HepG2 (cell line): Measurements from ENCODE around the gene LIMCH1. TPM values are rescaled to one million over a fixed set of nuclear protein-coding genes. Genes with fewer than 3 reads are reported as not detected.

Experiments used
- ATAC-seq: fragments of 200-7000 bp; cut with Tn5 transposase; 3 replicates; pipeline ENCODE4 v1.9.1; 2020; ENCODE audit warnings: mild to moderate bottlenecking, moderate library complexity
- BruUV-seq: library from RNA; stranded (reverse); fragments of 400-500 nt; replicated peaks from 2 replicates; lab custom pipeline; 2021; lab: Mats Ljungman, UMichigan
- CTCF ChIA-PET: fragments of 300-600 bp; formaldehyde crosslinking; extraction: SDS; loops from one replicate; lab custom pipeline; 2021; ENCODE audit warnings: low total read pairs, inconsistent platforms, low intra/inter-chr PET ratio; lab: Yijun Ruan, JAX
- POLR2A ChIA-PET: fragments of 350-600 bp; sonication (Branson Sonifier 250); formaldehyde crosslinking; loops from one replicate; lab custom pipeline; 2020; ENCODE audit warnings: antibody characterized with exemption, inconsistent platforms; lab: Yijun Ruan, JAX
- DNase-seq: peaks from one replicate; pipeline ENCODE4 v3.0.0-alpha.2; 2015; ENCODE audit warnings: low spot score
- FAIRE-seq: peaks from 3 replicates; lab custom pipeline; 2011; peaks lifted over from hg19 to GRCh38; lab: Jason Lieb, UNC
- H2AFZ ChIP-seq: one replicate; pipeline ENCODE4 v1.6.1; 2011; ENCODE audit warnings: low read length, inconsistent platforms
- H3K27ac ChIP-seq: fragments of 300-600 bp; 3 replicates; pipeline ENCODE4 v1.8.0; 2011; ENCODE audit warnings: mixed run types, mild to moderate bottlenecking, mixed read lengths, low read length, inconsistent platforms; ENCODE audit not compliant: insufficient read depth; ENCODE audit errors: extremely low read length
- H3K27me3 ChIP-seq, 2 experiments: fragments of 200-600 bp in 1 of 2; 2 replicates in 1 of 2; 3 replicates in 1 of 2; pipeline versions ENCODE4 v1.6.0 to v1.8.0; 2011; ENCODE audit warnings: low read length in 2 of 2, mild to moderate bottlenecking in 2 of 2, moderate library complexity in 2 of 2, inconsistent platforms in 1 of 2; ENCODE audit not compliant: insufficient read depth in 2 of 2, control insufficient read depth in 1 of 2
- H3K36me3 ChIP-seq, 2 experiments: fragments of 200-600 bp in 1 of 2; replicated peaks in 1 of 2; 2 replicates in 1 of 2; 3 replicates in 1 of 2; pipeline versions ENCODE4 v1.5.1 to v1.8.0; 2011; ENCODE audit warnings: low read length in 2 of 2, inconsistent platforms in 1 of 2; ENCODE audit not compliant: insufficient read depth in 2 of 2, control insufficient read depth in 1 of 2
- H3K4me1 ChIP-seq: 2 replicates; pipeline ENCODE4 v1.5.1; 2012; ENCODE audit warnings: low read length, inconsistent platforms; ENCODE audit not compliant: insufficient read depth
- H3K4me2 ChIP-seq: 2 replicates; pipeline ENCODE4 v1.6.0; 2011; ENCODE audit warnings: low read depth, low read length, inconsistent platforms
- H3K4me3 ChIP-seq, 3 experiments: fragments of 200-600 bp in 1 of 3; sonication (generic), shearing (Covaris generic) in 1 of 3; replicated peaks in 1 of 3; 2 replicates each; pipeline ENCODE4 v1.5.1; 2011 to 2016; ENCODE audit warnings: low read length in 3 of 3, inconsistent platforms in 2 of 3, low read depth in 2 of 3, mild to moderate bottlenecking in 2 of 3, control low read depth in 1 of 3, mixed read lengths in 1 of 3; ENCODE audit not compliant: insufficient read depth in 1 of 3
- H3K79me2 ChIP-seq: one replicate; pipeline ENCODE4 v1.6.1; 2011; ENCODE audit warnings: low read length, inconsistent platforms; ENCODE audit not compliant: insufficient read depth
- H3K9ac ChIP-seq: 2 replicates; pipeline ENCODE4 v1.6.0; 2011; ENCODE audit warnings: mild to moderate bottlenecking, low read depth, low read length, inconsistent platforms; ENCODE audit not compliant: insufficient read depth
- H3K9me3 ChIP-seq: 2 replicates; pipeline ENCODE4 v1.5.1; 2012; ENCODE audit warnings: mild to moderate bottlenecking, low read length
- H4K20me1 ChIP-seq: 2 replicates; pipeline ENCODE4 v1.6.0; 2011; ENCODE audit warnings: inconsistent platforms, mild to moderate bottlenecking, low read length, moderate library complexity; ENCODE audit not compliant: insufficient read depth
- FOXK2 ChIP-seq: fragments of 450-650 bp; IDR thresholded peaks from 2 replicates; pipeline ENCODE4 v1.6.1; 2016
- GZF1 ChIP-seq: sonication (generic); formaldehyde crosslinking; IDR thresholded peaks from 2 replicates; pipeline ENCODE4 v1.5.1; 2020; ENCODE audit warnings: mild to moderate bottlenecking, missing genetic modification reagents
- KDM6A ChIP-seq: IDR thresholded peaks from 2 replicates; pipeline ENCODE4 v1.6.1; 2016; ENCODE audit warnings: low read depth
- MTF2 ChIP-seq: sonication (generic); formaldehyde crosslinking; IDR thresholded peaks from 2 replicates; pipeline ENCODE4 v1.5.0; 2020; ENCODE audit warnings: missing genetic modification reagents, borderline replicate concordance
- PRDM10 ChIP-seq: sonication (generic); formaldehyde crosslinking; IDR thresholded peaks from 2 replicates; pipeline ENCODE4 v1.4.0; 2020; ENCODE audit warnings: low read depth, missing genetic modification reagents
- SMAD1 ChIP-seq: sonication (generic); formaldehyde crosslinking; IDR thresholded peaks from 2 replicates; pipeline ENCODE4 v1.4.0; 2020; ENCODE audit warnings: missing genetic modification reagents, low read depth, mild to moderate bottlenecking, borderline replicate concordance
- ZBTB37 ChIP-seq: sonication (generic); formaldehyde crosslinking; IDR thresholded peaks from 2 replicates; pipeline ENCODE4 v1.4.0; 2020; ENCODE audit warnings: mild to moderate bottlenecking, missing genetic modification reagents
- ZNF263 ChIP-seq: sonication (generic); formaldehyde crosslinking; IDR thresholded peaks from 2 replicates; pipeline ENCODE4 v1.4.0; 2020; ENCODE audit warnings: missing genetic modification reagents
- ZNF343 ChIP-seq: sonication (generic); formaldehyde crosslinking; IDR thresholded peaks from 2 replicates; pipeline ENCODE4 v1.4.0; 2020; ENCODE audit warnings: mild to moderate bottlenecking, missing genetic modification reagents
- ZXDC ChIP-seq: sonication (generic); formaldehyde crosslinking; IDR thresholded peaks from 2 replicates; pipeline ENCODE4 v1.5.0; 2020; ENCODE audit warnings: mild to moderate bottlenecking, missing genetic modification reagents
- WGBS: methylation state at CpG from one replicate; pipeline ENCODE4 v1.1.6; 2017; ENCODE audit warnings: low lambda C conversion rate; 5-methylcytosine and 5-hydroxymethylcytosine counted together
- in situ Hi-C: cut with HindIII; loops from 2 replicates; pipeline ENCODE4 v1.10.0; 2017; ENCODE audit warnings: low pct_unique_long_range_greater_than_20kb; ENCODE audit not compliant: extremely low pct_ligation_motif_present
- intact Hi-C: fragments of 100-400 bp; cut with micrococcal nuclease; formaldehyde crosslinking; loops from one replicate; pipeline ENCODE4 v1.10.0; 2022; ENCODE audit not compliant: unreplicated experiment
- polyA plus RNA-seq, 8 experiments: library from polyadenylated mRNA; depleted of rRNA in 3 of 8; stranded (reverse) in 7 of 8; unstranded in 1 of 8; fragments of >200 nt; fragmentation: Illumina TruSeq in 4 of 8; extraction: Trizol in 4 of 8; gene quantifications; 2 replicates each; pipeline versions ENCODE4 v1.2.1 to v1.2.3, GENCODE V29; 2011 to 2016; ENCODE audit warnings: low read depth in 4 of 8, missing spikeins in 1 of 8, mixed read lengths in 1 of 8; ENCODE audit not compliant: insufficient read depth in 1 of 8
- total RNA-seq, 5 experiments: library from RNA; depleted of rRNA; stranded (reverse); fragments of >200 nt; fragmentation: Illumina TruSeq; extraction: Trizol; gene quantifications; 2 replicates each; pipeline ENCODE4 v1.2.3, GENCODE V29; 2016; ENCODE audit warnings: low read depth in 1 of 5
- TF ChIP-seq, protein P1 (sequence below): IDR thresholded peaks from 2 replicates; pipeline ENCODE4 v1.6.1; 2016; ENCODE audit warnings: missing biosample characterization, missing genetic modification reagents, low read depth
- TF ChIP-seq, protein P2 (sequence below): sonication (generic); formaldehyde crosslinking; IDR thresholded peaks from 2 replicates; pipeline ENCODE4 v1.4.0; 2020; ENCODE audit warnings: missing genetic modification reagents, borderline replicate concordance

LIMCH1 gene
- total and polyA plus RNA-seq, 2 of the 13 experiments (the other 11 are each of a cell fraction or from before 2014, with no cell fraction given) = 0.04 TPM; not detected in 1

DNA sequence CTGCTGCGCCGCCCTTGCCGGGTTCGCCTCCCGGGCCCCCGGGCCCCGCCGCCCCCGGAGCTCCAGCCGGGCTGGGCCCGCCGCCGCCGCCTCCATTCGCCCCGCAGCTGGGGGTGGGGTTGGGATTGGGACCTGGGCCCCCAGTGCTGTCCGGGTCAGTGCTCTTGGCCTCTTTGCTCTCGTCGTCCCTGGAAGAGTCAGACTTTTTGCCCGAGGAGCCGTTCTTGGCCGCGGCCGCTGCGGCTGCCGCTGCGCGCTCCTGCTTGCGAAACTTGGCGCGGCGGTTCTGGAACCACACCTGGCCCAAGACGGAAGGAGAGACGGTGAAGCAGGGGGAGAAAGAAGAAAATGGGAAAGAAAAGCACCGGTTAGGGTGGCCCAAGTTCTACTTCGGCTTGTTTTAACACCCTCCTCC, 208.1 kb downstream of the LIMCH1 start:
- POLR2A ChIA-PET = no interaction called here
- peaks cover 3 to 58% of the 10 kb centered on the region in 2 experiments; a peak in 3 of 5 replicates for H3K27me3 ChIP-seq
- H3K4me3 ChIP-seq = no peak overlapping the region
- in situ Hi-C loops (no loop called here), intact Hi-C loops (loop anchor here (5.0 kb wide), 1 partner anchor 464 kb away; no protein-coding TSS in a partner anchor)
- BruUV-seq = no TSS peak
- FAIRE-seq = no peak
- ATAC-seq = no peak
- WGBS = 88% methylated on average over 22 of the region's 36 CpGs
- no peak overlapping the region for H2AFZ ChIP-seq
- no peaks in the 10 kb centered on the region for H3K4me1 ChIP-seq
- CTCF ChIA-PET = no interaction called here
- no peaks in the 10 kb centered on the region for H3K36me3 ChIP-seq
- no peak overlapping the region for H3K9ac ChIP-seq
- no peak overlapping the region for H3K27ac ChIP-seq
- no peak for DNase-seq
- H3K79me2 ChIP-seq = no peaks in the 10 kb centered on the region
- H3K4me2 ChIP-seq = no peak overlapping the region
- no peaks in the 10 kb centered on the region for H3K9me3 ChIP-seq
- no peaks in the 10 kb centered on the region for H4K20me1 ChIP-seq
- no peak for TF ChIP-seq ZNF263 (CRISPR knock-in tag)
- no peak for TF ChIP-seq MTF2 (CRISPR knock-in tag)
- TF ChIP-seq ZNF343 (CRISPR knock-in tag) = no peak
- TF ChIP-seq ZXDC (CRISPR knock-in tag) = no peak
- no peak for TF ChIP-seq GZF1 (CRISPR knock-in tag)
- TF ChIP-seq SMAD1 = no peak
- TF ChIP-seq PRDM10 (CRISPR knock-in tag) = no peak
- TF ChIP-seq FOXK2 = no peak
- no peak for TF ChIP-seq ZBTB37 (CRISPR knock-in tag)
- TF ChIP-seq, protein P1, sequence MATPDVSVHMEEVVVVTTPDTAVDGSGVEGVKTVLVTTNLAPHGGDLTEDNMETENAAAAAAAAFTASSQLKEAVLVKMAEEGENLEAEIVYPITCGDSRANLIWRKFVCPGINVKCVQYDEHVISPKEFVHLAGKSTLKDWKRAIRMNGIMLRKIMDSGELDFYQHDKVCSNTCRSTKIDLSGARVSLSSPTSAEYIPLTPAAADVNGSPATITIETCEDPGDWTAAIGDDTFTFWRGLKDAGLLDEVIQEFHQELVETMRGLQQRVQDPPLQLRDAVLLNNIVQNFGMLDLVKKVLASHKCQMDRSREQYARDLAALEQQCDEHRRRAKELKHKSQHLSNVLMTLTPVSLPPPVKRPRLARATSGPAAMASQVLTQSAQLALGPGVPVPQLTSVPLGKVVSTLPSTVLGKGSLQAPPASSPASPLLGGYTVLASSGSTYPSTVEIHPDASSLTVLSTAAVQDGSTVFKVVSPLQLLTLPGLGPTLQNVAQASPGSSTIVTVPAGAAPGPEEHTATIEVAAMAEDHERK (CRISPR knock-in tag) = no peak
- no peak for TF ChIP-seq KDM6A (CRISPR knock-in tag)
- TF ChIP-seq, protein P2, sequence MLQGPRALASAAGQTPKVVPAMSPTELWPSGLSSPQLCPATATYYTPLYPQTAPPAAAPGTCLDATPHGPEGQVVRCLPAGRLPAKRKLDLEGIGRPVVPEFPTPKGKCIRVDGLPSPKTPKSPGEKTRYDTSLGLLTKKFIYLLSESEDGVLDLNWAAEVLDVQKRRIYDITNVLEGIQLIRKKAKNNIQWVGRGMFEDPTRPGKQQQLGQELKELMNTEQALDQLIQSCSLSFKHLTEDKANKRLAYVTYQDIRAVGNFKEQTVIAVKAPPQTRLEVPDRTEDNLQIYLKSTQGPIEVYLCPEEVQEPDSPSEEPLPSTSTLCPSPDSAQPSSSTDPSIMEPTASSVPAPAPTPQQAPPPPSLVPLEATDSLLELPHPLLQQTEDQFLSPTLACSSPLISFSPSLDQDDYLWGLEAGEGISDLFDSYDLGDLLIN (CRISPR knock-in tag) = no peak
